KBM-7 (cell line): ENCODE measurements around the gene AXL.

Experiments
- DNase-seq: peaks from one replicate; pipeline ENCODE4 v3.0.0-alpha.2; 2015
- in situ Hi-C: fragments of 300-500 bp; cut with MboI; formaldehyde crosslinking; loops from 2 replicates; pipeline ENCODE4 v1.14.3; 2020; ENCODE audit warnings: low sequenced_read_pairs, low pct_unique_long_range_greater_than_20kb, mixed read lengths

AXL gene

GRCh38 chr19:41300555-41300954 is 81.5 kb downstream of the AXL start:
- DNase-seq = no peak
- in situ Hi-C loops = no loop called here

- in situ Hi-C loops = no loop called here
- peak; percentile 50 for DNase-seq
These were observed 83.8 kb downstream of the AXL start for GRCh38 chr19:41302624-41303351.

GRCh38 chr19:41303954-41304353 is 84.9 kb downstream of the AXL start:
- DNase-seq = no peak
- in situ Hi-C loops = no loop called here

- in situ Hi-C loops = no loop called here
- DNase-seq = no peak
These were observed 85.9 kb downstream of the AXL start for GRCh38 chr19:41304706-41305483.

GRCh38 chr19:41305927-41306793 is 87.1 kb downstream of the AXL start:
- no peak for DNase-seq
- in situ Hi-C loops = no loop called here

- DNase-seq = no peak
- in situ Hi-C loops = no loop called here
These were observed 88.3 kb downstream of the AXL start for GRCh38 chr19:41307090-41307875.

- in situ Hi-C loops = no loop called here
- no peak for DNase-seq
These were observed 89.0 kb downstream of the AXL start for GRCh38 chr19:41307954-41308449.

- peak; percentile 91 for DNase-seq
- in situ Hi-C loops = no loop called here
These were observed 89.6 kb downstream of the AXL start for GRCh38 chr19:41308450-41309179.

- in situ Hi-C loops = no loop called here
- no peak for DNase-seq
These were observed 90.4 kb downstream of the AXL start for GRCh38 chr19:41309180-41310032.

- peak; percentile 88 for DNase-seq
These were observed 91.2 kb downstream of the AXL start, which contains the start of gene CCDC97 for GRCh38 chr19:41310033-41310831. Gene CCDC97, plus strand, starts transcription at chr19:41310172. Its CDS starts 139 bp downstream, at chr19:41310311.

GRCh38 chr19:41311072-41311471 is 92.0 kb downstream of the AXL start:
- in situ Hi-C loops = no loop called here
- DNase-seq = no peak

More at GRCh38 chr19:41310033-41310831, 91.2 kb downstream of the AXL start, which contains the start of gene CCDC97:
- in situ Hi-C loops = no loop called here
